HCT116 (cell line): ENCODE data around the gene RNF150. TPM values are rescaled to one million over a fixed set of nuclear protein-coding genes. Genes with fewer than 3 reads are reported as not detected.

ENCODE experiments used
- ATAC-seq: fragments of 200-7000 bp; cut with Tn5 transposase; 2 replicates; pipeline ENCODE4 v1.9.1; 2020; ENCODE audit warnings: mild to moderate bottlenecking, moderate library complexity
- BruUV-seq: library from RNA; stranded (reverse); fragments of 400-500 nt; replicated peaks from 2 replicates; lab custom pipeline; 2021; lab: Mats Ljungman, UMichigan
- CTCF ChIA-PET: fragments of 300-600 bp; sonication (Branson Sonifier 250); formaldehyde crosslinking; loops from one replicate; lab custom pipeline; 2021; ENCODE audit warnings: antibody characterized with exemption; lab: Charles Lee
- POLR2A ChIA-PET: fragments of 300-600, 350-600 bp; sonication (Branson Sonifier 250); formaldehyde crosslinking; loops from one replicate; lab custom pipeline; 2021; ENCODE audit warnings: antibody characterized with exemption; lab: Charles Lee
- RAD21 ChIA-PET, 2 experiments: fragments of 300-600 bp; sonication (Branson Sonifier 250); formaldehyde crosslinking; loops; one replicate each; lab custom pipeline; 2023; ENCODE audit warnings: low total read pairs in 2 of 2; ENCODE audit not compliant: uncharacterized antibody in 2 of 2, unreplicated experiment in 2 of 2, low non-redundant PET in 1 of 2; lab: Charles Lee
- DNase-seq: peaks from one replicate; pipeline ENCODE4 v3.0.0-alpha.2; 2010; ENCODE audit warnings: low read depth, low spot score
- H2AFZ ChIP-seq: fragments of 200-600 bp; shearing (Covaris generic), sonication (generic); 2 replicates; pipeline ENCODE4 v1.6.1; 2017; ENCODE audit warnings: low read depth, mixed run types, mixed read lengths, antibody characterized with exemption, low read length; ENCODE audit not compliant: poor library complexity, severe bottlenecking
- H3K27ac ChIP-seq: 2 replicates; pipeline ENCODE4 v1.5.1; 2012; ENCODE audit warnings: low read depth, low read length
- H3K27me3 ChIP-seq: fragments of 200-600 bp; sonication (generic); 2 replicates; pipeline ENCODE4 v1.6.1; 2016; ENCODE audit warnings: mixed run types, low read length, mixed read lengths; ENCODE audit not compliant: insufficient read depth
- H3K36me3 ChIP-seq, 2 experiments: fragments of 200-500 bp in 1 of 2; fragments of 200-600 bp in 1 of 2; sonication (Bioruptor generic) in 1 of 2; sonication (generic) in 1 of 2; 2 replicates each; pipeline versions ENCODE4 v1.5.1 to v1.6.1; 2014 to 2016; ENCODE audit warnings: low read length in 2 of 2, inconsistent platforms in 1 of 2, mixed read lengths in 1 of 2, mixed run types in 1 of 2; ENCODE audit not compliant: insufficient read depth in 2 of 2, control insufficient read depth in 1 of 2
- H3K4me1 ChIP-seq, 2 experiments: fragments of 200-600 bp in 1 of 2; sonication (generic) in 1 of 2; 2 replicates each; pipeline versions ENCODE4 v1.5.1 to v1.6.1; 2012 to 2017; ENCODE audit warnings: low read length in 2 of 2, inconsistent platforms in 1 of 2, mild to moderate bottlenecking in 1 of 2, mixed read lengths in 1 of 2, mixed run types in 1 of 2, moderate library complexity in 1 of 2; ENCODE audit not compliant: insufficient read depth in 2 of 2, control insufficient read depth in 1 of 2
- H3K4me2 ChIP-seq: fragments of 200-600 bp; sonication (generic); 2 replicates; pipeline ENCODE4 v1.6.1; 2017; ENCODE audit warnings: mixed run types, low read length, mixed read lengths
- H3K4me3 ChIP-seq, 2 experiments: fragments of 200-600 bp in 1 of 2; sonication (generic) in 1 of 2; replicated peaks in 1 of 2; 2 replicates each; pipeline ENCODE4 v1.5.1; 2011 to 2016; ENCODE audit warnings: low read length in 2 of 2, control low read depth in 1 of 2, low read depth in 1 of 2, mild to moderate bottlenecking in 1 of 2, mixed read lengths in 1 of 2, mixed run types in 1 of 2
- H3K79me2 ChIP-seq: fragments of 200-600 bp; sonication (generic); 2 replicates; pipeline ENCODE4 v1.6.1; 2017; ENCODE audit warnings: mild to moderate bottlenecking, mixed run types, low read length, moderate library complexity, mixed read lengths; ENCODE audit not compliant: insufficient read depth
- H3K9ac ChIP-seq: fragments of 200-600 bp; sonication (generic); 2 replicates; pipeline ENCODE4 v1.6.1; 2016; ENCODE audit warnings: low read length, mixed read lengths
- H3K9me2 ChIP-seq: fragments of 200-600 bp; sonication (generic), shearing (Covaris generic); 2 replicates; pipeline ENCODE4 v1.6.1; 2017; ENCODE audit warnings: mixed run types, mild to moderate bottlenecking, moderate library complexity; ENCODE audit not compliant: insufficient read depth
- H3K9me3 ChIP-seq, 2 experiments: fragments of 200-500 bp in 1 of 2; fragments of 200-600 bp in 1 of 2; sonication (Bioruptor generic) in 1 of 2; sonication (generic) in 1 of 2; 2 replicates each; pipeline ENCODE4 v1.6.1; 2014 to 2017; ENCODE audit warnings: low read length in 2 of 2, mixed read lengths in 2 of 2, inconsistent platforms in 1 of 2, low read depth in 1 of 2, mild to moderate bottlenecking in 1 of 2, mixed run types in 1 of 2, moderate library complexity in 1 of 2; ENCODE audit not compliant: control insufficient read depth in 1 of 2, insufficient read depth in 1 of 2
- H4K20me1 ChIP-seq: fragments of 200-600 bp; sonication (generic), shearing (Covaris generic); 2 replicates; pipeline ENCODE4 v1.6.1; 2017; ENCODE audit warnings: mixed run types, mild to moderate bottlenecking, moderate library complexity; ENCODE audit not compliant: insufficient read depth
- CBX3 ChIP-seq: IDR thresholded peaks from 2 replicates; pipeline ENCODE4 v1.6.1; 2012; ENCODE audit warnings: low read depth
- CEBPB ChIP-seq: IDR thresholded peaks from 2 replicates; pipeline ENCODE4 v1.6.1; 2012; ENCODE audit warnings: low read depth
- EGR1 ChIP-seq: IDR thresholded peaks from 2 replicates; pipeline ENCODE4 v1.6.1; 2012; ENCODE audit warnings: low read depth
- ELF1 ChIP-seq: IDR thresholded peaks from 2 replicates; pipeline ENCODE4 v1.6.1; 2012; ENCODE audit warnings: low read depth, borderline replicate concordance
- EZH2 ChIP-seq: fragments of 200-600 bp; sonication (generic); IDR thresholded peaks from 2 replicates; pipeline ENCODE4 v1.6.1; 2017; ENCODE audit warnings: antibody characterized with exemption, mixed run types
- EZH2phosphoT487 ChIP-seq: fragments of 200-600 bp; IDR thresholded peaks from 2 replicates; pipeline ENCODE4 v1.6.1; 2018; ENCODE audit warnings: antibody characterized with exemption, borderline replicate concordance
- FOSL1 ChIP-seq: IDR thresholded peaks from 2 replicates; pipeline ENCODE4 v1.6.1; 2012; ENCODE audit warnings: low read depth
- JUND ChIP-seq: IDR thresholded peaks from 2 replicates; pipeline ENCODE4 v1.6.1; 2012
- MAX ChIP-seq: IDR thresholded peaks from 2 replicates; pipeline ENCODE4 v1.6.1; 2012
- POLR2A ChIP-seq: IDR thresholded peaks from 2 replicates; pipeline ENCODE4 v1.7.0; 2011; ENCODE audit warnings: borderline replicate concordance; ENCODE audit not compliant: insufficient read depth, insufficient read length; ENCODE audit errors: extremely low read depth
- RAD21 ChIP-seq: IDR thresholded peaks from 2 replicates; pipeline ENCODE4 v1.6.1; 2012; ENCODE audit warnings: low read depth, mild to moderate bottlenecking
- REST ChIP-seq: IDR thresholded peaks from 2 replicates; pipeline ENCODE4 v1.6.1; 2012; ENCODE audit warnings: low read depth
- SIN3A ChIP-seq: IDR thresholded peaks from 2 replicates; pipeline ENCODE4 v1.6.1; 2012; ENCODE audit warnings: low read depth
- SP1 ChIP-seq: IDR thresholded peaks from 2 replicates; pipeline ENCODE4 v1.6.1; 2012; ENCODE audit warnings: low read depth
- SRF ChIP-seq: IDR thresholded peaks from 2 replicates; pipeline ENCODE4 v1.6.1; 2012; ENCODE audit warnings: low read depth
- TCF7L2 ChIP-seq: IDR thresholded peaks from 2 replicates; pipeline ENCODE4 v1.7.0; 2011; ENCODE audit warnings: borderline replicate concordance, inconsistent platforms; ENCODE audit not compliant: insufficient read depth, insufficient read length; ENCODE audit errors: extremely low read depth
- ZNF274 ChIP-seq: fragments of 200-500 bp; sonication (Bioruptor generic); IDR thresholded peaks from 2 replicates; pipeline ENCODE4 v1.6.1; 2014; ENCODE audit warnings: mild to moderate bottlenecking, low read depth, low read length, inconsistent platforms
- intact Hi-C: fragments of 100-400 bp; cut with micrococcal nuclease; formaldehyde crosslinking; loops from 2 replicates; pipeline ENCODE4 v1.10.0; 2022
- total RNA-seq: library from RNA; stranded (reverse); gene quantifications from one replicate; pipeline ENCODE4 v1.2.1, GENCODE V29; 2021; ENCODE audit not compliant: unreplicated experiment
- TF ChIP-seq, protein P1 (sequence below): IDR thresholded peaks from 2 replicates; pipeline ENCODE4 v1.6.1; 2011; ENCODE audit warnings: mild to moderate bottlenecking, low read length, moderate library complexity; ENCODE audit not compliant: insufficient replicate concordance; ENCODE audit errors: extremely low read depth
- TF ChIP-seq, protein P2 (sequence below), 3 experiments: fragments of 200-600 bp in 1 of 3; sonication (generic) in 1 of 3; IDR thresholded peaks in 2 of 3; conservative IDR thresholded peaks in 1 of 3; 2 replicates each; pipeline ENCODE4 v1.5.1; 2012 to 2017; ENCODE audit warnings: low read depth in 2 of 3, low read length in 2 of 3, antibody characterized with exemption in 1 of 3, borderline replicate concordance in 1 of 3, control low read depth in 1 of 3, mild to moderate bottlenecking in 1 of 3, mixed read lengths in 1 of 3, mixed run types in 1 of 3, moderate library complexity in 1 of 3; ENCODE audit not compliant: insufficient read depth in 1 of 3
- TF ChIP-seq, protein P3 (sequence below): IDR thresholded peaks from 2 replicates; pipeline ENCODE4 v1.6.1; 2012

The RNF150 gene
- total RNA-seq, 1 experiment from 2014 or later: 0.07 TPM

DNA sequence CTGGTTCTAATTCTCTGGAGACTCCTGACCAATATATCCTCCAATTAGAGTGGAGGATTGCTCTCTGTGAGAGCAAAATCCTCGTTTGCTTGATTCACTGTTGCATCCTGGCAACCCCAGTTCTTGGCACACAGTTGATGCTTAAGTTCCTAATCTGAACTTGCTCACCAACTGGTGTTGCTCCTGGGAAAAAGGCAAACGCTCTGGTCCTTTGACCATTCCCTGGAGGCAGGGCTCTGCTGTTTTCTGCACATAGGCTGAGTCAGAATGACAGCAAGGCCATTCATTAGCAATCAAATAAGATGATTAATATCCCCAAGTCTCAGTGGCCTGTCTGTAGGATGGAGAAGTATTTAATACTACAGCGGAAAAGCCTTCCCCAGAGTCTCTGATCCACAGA is 204.4 kb downstream of the RNF150 start:
- H3K9ac ChIP-seq: no peak overlapping the region

More for the DNA sequence above, 204.4 kb downstream of the RNF150 start:
- H3K9me3 ChIP-seq: no peaks in the 10 kb centered on the region
- no peaks in the 10 kb centered on the region for H3K79me2 ChIP-seq
- intact Hi-C loops: no loop called here
- RAD21 ChIA-PET: no interaction called here
- no peaks in the 10 kb centered on the region for H4K20me1 ChIP-seq
- no peaks in the 10 kb centered on the region for H3K36me3 ChIP-seq
- no peak overlapping the region for H3K27ac ChIP-seq
- H3K4me2 ChIP-seq: no peak overlapping the region
- no peaks in the 10 kb centered on the region for H3K9me2 ChIP-seq
- H3K4me3 ChIP-seq: no peak overlapping the region
- H2AFZ ChIP-seq: no peak overlapping the region
- no peak for TF ChIP-seq EZH2
- TF ChIP-seq, protein P1, sequence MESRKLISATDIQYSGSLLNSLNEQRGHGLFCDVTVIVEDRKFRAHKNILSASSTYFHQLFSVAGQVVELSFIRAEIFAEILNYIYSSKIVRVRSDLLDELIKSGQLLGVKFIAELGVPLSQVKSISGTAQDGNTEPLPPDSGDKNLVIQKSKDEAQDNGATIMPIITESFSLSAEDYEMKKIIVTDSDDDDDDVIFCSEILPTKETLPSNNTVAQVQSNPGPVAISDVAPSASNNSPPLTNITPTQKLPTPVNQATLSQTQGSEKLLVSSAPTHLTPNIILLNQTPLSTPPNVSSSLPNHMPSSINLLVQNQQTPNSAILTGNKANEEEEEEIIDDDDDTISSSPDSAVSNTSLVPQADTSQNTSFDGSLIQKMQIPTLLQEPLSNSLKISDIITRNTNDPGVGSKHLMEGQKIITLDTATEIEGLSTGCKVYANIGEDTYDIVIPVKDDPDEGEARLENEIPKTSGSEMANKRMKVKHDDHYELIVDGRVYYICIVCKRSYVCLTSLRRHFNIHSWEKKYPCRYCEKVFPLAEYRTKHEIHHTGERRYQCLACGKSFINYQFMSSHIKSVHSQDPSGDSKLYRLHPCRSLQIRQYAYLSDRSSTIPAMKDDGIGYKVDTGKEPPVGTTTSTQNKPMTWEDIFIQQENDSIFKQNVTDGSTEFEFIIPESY: no peak
- TF ChIP-seq MAX: no peak
- TF ChIP-seq SIN3A: no peak
- no peak for TF ChIP-seq EZH2phosphoT487
- no peak for TF ChIP-seq ZNF274
- no peak for TF ChIP-seq JUND
- TF ChIP-seq CBX3: no peak
- TF ChIP-seq SP1: no peak
- TF ChIP-seq RAD21: no peak
- no peak for TF ChIP-seq EGR1
- no peak for TF ChIP-seq POLR2A
- no peak for TF ChIP-seq ELF1
- TF ChIP-seq, protein P2, sequence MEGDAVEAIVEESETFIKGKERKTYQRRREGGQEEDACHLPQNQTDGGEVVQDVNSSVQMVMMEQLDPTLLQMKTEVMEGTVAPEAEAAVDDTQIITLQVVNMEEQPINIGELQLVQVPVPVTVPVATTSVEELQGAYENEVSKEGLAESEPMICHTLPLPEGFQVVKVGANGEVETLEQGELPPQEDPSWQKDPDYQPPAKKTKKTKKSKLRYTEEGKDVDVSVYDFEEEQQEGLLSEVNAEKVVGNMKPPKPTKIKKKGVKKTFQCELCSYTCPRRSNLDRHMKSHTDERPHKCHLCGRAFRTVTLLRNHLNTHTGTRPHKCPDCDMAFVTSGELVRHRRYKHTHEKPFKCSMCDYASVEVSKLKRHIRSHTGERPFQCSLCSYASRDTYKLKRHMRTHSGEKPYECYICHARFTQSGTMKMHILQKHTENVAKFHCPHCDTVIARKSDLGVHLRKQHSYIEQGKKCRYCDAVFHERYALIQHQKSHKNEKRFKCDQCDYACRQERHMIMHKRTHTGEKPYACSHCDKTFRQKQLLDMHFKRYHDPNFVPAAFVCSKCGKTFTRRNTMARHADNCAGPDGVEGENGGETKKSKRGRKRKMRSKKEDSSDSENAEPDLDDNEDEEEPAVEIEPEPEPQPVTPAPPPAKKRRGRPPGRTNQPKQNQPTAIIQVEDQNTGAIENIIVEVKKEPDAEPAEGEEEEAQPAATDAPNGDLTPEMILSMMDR (IDR thresholded peaks at IDR 0.05 in 2 of 3, conservative IDR thresholded peaks at IDR 0.05 in 1 of 3; ENCODE audit: borderline replicate concordance in 1 of 3, insufficient read depth in 1 of 3, low read depth in 2 of 3, low read length in 2 of 3): no peak
- TF ChIP-seq REST: no peak
- TF ChIP-seq, protein P3, sequence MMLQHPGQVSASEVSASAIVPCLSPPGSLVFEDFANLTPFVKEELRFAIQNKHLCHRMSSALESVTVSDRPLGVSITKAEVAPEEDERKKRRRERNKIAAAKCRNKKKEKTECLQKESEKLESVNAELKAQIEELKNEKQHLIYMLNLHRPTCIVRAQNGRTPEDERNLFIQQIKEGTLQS: no peak
- TF ChIP-seq FOSL1: no peak
- no peak for TF ChIP-seq SRF
- TF ChIP-seq TCF7L2: no peak
- no peak for TF ChIP-seq CEBPB
- POLR2A ChIA-PET: no interaction called here
- DNase-seq: no peak
- no peak for ATAC-seq
- BruUV-seq: no TSS peak
- H3K4me1 ChIP-seq: no peaks in the 10 kb centered on the region
- CTCF ChIA-PET: no interaction called here
- H3K27me3 ChIP-seq: 0 out of 2 replicates have a peak, but pooled peaks cover 7% of the 10 kb centered on the region
